WERI-Rb-1 (cell line): ENCODE measurements around the gene SLC1A3.

Experiments
- DNase-seq: peaks from one replicate; pipeline ENCODE4 v3.0.0-alpha.2; 2020
- H3K27ac ChIP-seq: fragments of 250-450 bp; sonication (Bioruptor Pico); 2 replicates; pipeline ENCODE4 v1.5.1; 2020; ENCODE audit warnings: mild to moderate bottlenecking, moderate library complexity
- H3K27me3 ChIP-seq: fragments of 250-450 bp; sonication (Bioruptor Pico); 2 replicates; pipeline ENCODE4 v1.5.1; 2021; ENCODE audit warnings: mild to moderate bottlenecking, low read depth, moderate library complexity; ENCODE audit not compliant: insufficient read depth, severe bottlenecking
- H3K36me3 ChIP-seq: fragments of 250-450 bp; sonication (Bioruptor Pico); 2 replicates; pipeline ENCODE4 v1.5.1; 2020; ENCODE audit warnings: mild to moderate bottlenecking, moderate library complexity
- H3K4me3 ChIP-seq: 2 replicates; pipeline ENCODE4 v1.5.1; 2011; ENCODE audit warnings: low read depth, mild to moderate bottlenecking, control low read depth, low read length
- H3K9me3 ChIP-seq: fragments of 250-450 bp; sonication (Bioruptor Pico); 2 replicates; pipeline ENCODE4 v1.5.1; 2021; ENCODE audit warnings: mild to moderate bottlenecking, moderate library complexity; ENCODE audit not compliant: severe bottlenecking
- CTCF ChIP-seq: IDR thresholded peaks from 2 replicates; pipeline ENCODE4 v1.5.1; 2011; ENCODE audit warnings: low read depth, mild to moderate bottlenecking, control low read depth, inconsistent platforms, low read length

The SLC1A3 gene

GRCh38 chr5:36691226-36691625 lies 84.8 kb downstream of the SLC1A3 start:
- no peaks in the 10 kb centered on the region for H3K9me3 ChIP-seq
- no peak overlapping the region for H3K27ac ChIP-seq
- no peaks in the 10 kb centered on the region for H3K27me3 ChIP-seq
- no peaks in the 10 kb centered on the region for H3K36me3 ChIP-seq
- TF ChIP-seq CTCF = no peak
- no peak for DNase-seq
- no peak overlapping the region for H3K4me3 ChIP-seq

- DNase-seq = no peak
- no peak overlapping the region for H3K27ac ChIP-seq
- no peak overlapping the region for H3K4me3 ChIP-seq
- H3K36me3 ChIP-seq = no peaks in the 10 kb centered on the region
- TF ChIP-seq CTCF = no peak
- H3K27me3 ChIP-seq = no peaks in the 10 kb centered on the region
- no peaks in the 10 kb centered on the region for H3K9me3 ChIP-seq
Observed at GRCh38 chr5:36691696-36692371, 85.4 kb downstream of the SLC1A3 start.

GRCh38 chr5:36692791-36693763 lies 86.7 kb downstream of the SLC1A3 start:
- H3K27ac ChIP-seq = peak overlapping the region; percentile 38; the same call in 1 of the 2 replicates
- no peaks in the 10 kb centered on the region for H3K27me3 ChIP-seq
- peak; percentile 89 for DNase-seq
- H3K9me3 ChIP-seq = no peaks in the 10 kb centered on the region
- H3K4me3 ChIP-seq = peak overlapping the region; percentile 54
- TF ChIP-seq CTCF = peak; percentile 86
- H3K36me3 ChIP-seq = no peaks in the 10 kb centered on the region

- Histone ChIP-seq H3K36me3 (no peaks in the 10 kb centered on the region), H3K9me3 (no peaks in the 10 kb centered on the region), H3K4me3 (no peak overlapping the region), H3K27me3 (no peaks in the 10 kb centered on the region), H3K27ac (no peak overlapping the region)
- TF ChIP-seq CTCF = no peak
- no peak for DNase-seq
Observed at GRCh38 chr5:36694351-36694750, 87.9 kb downstream of the SLC1A3 start.

- no peaks in the 10 kb centered on the region for H3K27me3 ChIP-seq
- no peak overlapping the region for H3K4me3 ChIP-seq
- no peaks in the 10 kb centered on the region for H3K36me3 ChIP-seq
- no peaks in the 10 kb centered on the region for H3K9me3 ChIP-seq
- peak; percentile 82 for TF ChIP-seq CTCF
- no peak overlapping the region for H3K27ac ChIP-seq
- peak; percentile 67 for DNase-seq
Observed at GRCh38 chr5:36696059-36696673, 89.8 kb downstream of the SLC1A3 start.
